ENCODE results near the gene GPC4.
"Not testable (repeated sequence)": the region's sequence is repeated elsewhere in the genome, so short reads cannot be mapped to it uniquely, and the experiment has no call there.

GPC4 gene

GRCh38 chrX:133302775-133303445 lies 112.4 kb downstream of the GPC4 start:
- TF ChIP-seq CTCF (conservative IDR thresholded peaks at IDR 0.05), result no peak

GRCh38 chrX:133300591-133300990 lies 114.7 kb downstream of the GPC4 start:
- H3K27ac ChIP-seq, result no peak overlapping the region
- TF ChIP-seq CTCF (conservative IDR thresholded peaks at IDR 0.05), result no peak

More at GRCh38 chrX:133302775-133303445, 112.4 kb downstream of the GPC4 start:
- no peak overlapping the region for H3K27ac ChIP-seq

DNA sequence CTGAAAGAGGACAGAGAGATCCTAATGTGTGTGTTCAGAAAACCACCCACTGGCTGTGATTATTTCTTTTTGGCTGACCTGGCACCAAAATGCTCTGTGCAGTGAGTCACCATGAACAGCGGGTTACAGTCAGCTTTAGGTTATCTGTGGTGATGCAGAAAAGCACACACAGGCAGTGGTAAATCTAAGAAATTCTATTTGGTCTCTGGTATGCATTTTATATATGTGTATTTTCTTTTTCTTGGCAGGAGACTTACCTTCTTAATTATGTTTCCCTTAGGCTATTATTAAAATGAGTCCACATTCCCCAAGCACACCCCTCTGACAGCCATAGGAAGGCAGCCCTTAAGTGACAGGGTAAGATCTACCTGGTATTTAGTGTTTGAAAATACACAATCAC lies 118.0 kb downstream of the GPC4 start:
- peak overlapping the region; percentile 27; the same call in 1 of the 2 replicates for H3K27ac ChIP-seq
- TF ChIP-seq CTCF (conservative IDR thresholded peaks at IDR 0.05), result no peak

- no peak overlapping the region for H3K27ac ChIP-seq
- no peak for TF ChIP-seq CTCF (conservative IDR thresholded peaks at IDR 0.05)
Measured at GRCh38 chrX:133294126-133294525, 121.2 kb downstream of the GPC4 start.

- no peak for TF ChIP-seq CTCF (conservative IDR thresholded peaks at IDR 0.05)
- H3K27ac ChIP-seq, result no peak overlapping the region
Measured at GRCh38 chrX:133290076-133290475, 125.2 kb downstream of the GPC4 start.

GRCh38 chrX:133287860-133288259 lies 127.4 kb downstream of the GPC4 start:
- H3K27ac ChIP-seq, result no peak overlapping the region
- TF ChIP-seq CTCF (conservative IDR thresholded peaks at IDR 0.05), result no peak

GRCh38 chrX:133285341-133285740 lies 129.9 kb downstream of the GPC4 start:
- H3K27ac ChIP-seq, result no peak overlapping the region
- no peak for TF ChIP-seq CTCF (conservative IDR thresholded peaks at IDR 0.05)

DNA sequence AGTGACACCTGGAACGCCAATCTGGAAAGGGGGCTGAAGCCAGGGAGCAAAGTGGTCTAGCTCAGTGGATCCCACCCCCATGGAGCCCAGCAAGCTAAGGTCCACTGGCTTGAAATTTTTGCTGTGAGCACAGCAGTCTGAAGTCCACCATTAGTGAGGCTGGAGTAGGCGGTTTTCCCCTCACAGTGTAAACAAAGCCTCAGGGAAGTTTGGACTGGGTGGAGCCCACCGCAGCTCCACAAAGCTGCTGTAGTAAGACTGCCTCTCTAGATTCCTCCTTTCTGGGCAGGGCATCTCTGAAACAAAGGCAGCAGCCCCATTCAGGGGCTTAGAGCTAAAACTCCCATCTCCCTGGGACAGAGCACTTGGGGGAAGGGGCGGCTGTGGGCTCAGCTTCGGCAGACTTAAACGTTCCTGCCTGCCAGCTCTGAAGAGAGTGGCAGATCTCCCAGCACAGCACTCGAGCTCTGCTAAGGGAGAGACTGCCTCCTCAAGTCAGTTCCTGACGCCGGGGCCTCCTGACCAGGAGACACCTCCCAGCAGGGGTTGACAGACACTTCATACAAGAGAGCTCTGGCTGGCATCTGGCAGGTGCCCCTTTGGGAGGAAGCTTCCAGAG lies 136.1 kb downstream of the GPC4 start:
- H3K27ac ChIP-seq, result not testable (repeated sequence)
